Prostate gland (tissue), 2 donors: Measurements from ENCODE around the gene CCDC195. TPM values are rescaled to one million over a fixed set of nuclear protein-coding genes. Genes with fewer than 3 reads are reported as not detected.

Experiments used
- DNase-seq: peaks from one replicate; pipeline ENCODE4 v3.0.0-alpha.2; 2019; ENCODE audit warnings: low spot score
- H3K27ac ChIP-seq, 2 donors: fragments of 200-600 bp; sonication (generic); 2 replicates each; pipeline ENCODE4 v1.5.1; 2017 to 2019
- H3K27me3 ChIP-seq: fragments of 200-600 bp; sonication (generic); replicated peaks from 2 replicates; pipeline ENCODE4 v1.5.1; 2019; ENCODE audit not compliant: insufficient read depth
- H3K36me3 ChIP-seq, 2 donors: fragments of 200-600 bp; sonication (generic); 1 replicate in 1 of 2; 2 replicates in 1 of 2; pipeline versions ENCODE4 v1.5.1 to v1.8.1; 2017 to 2019
- H3K4me1 ChIP-seq: fragments of 200-600 bp; sonication (generic); replicated peaks from 2 replicates; pipeline ENCODE4 v1.5.1; 2019
- H3K4me3 ChIP-seq, 2 donors: fragments of 200-600 bp; sonication (generic); 2 replicates each; pipeline ENCODE4 v1.5.1; 2017 to 2019
- H3K9me3 ChIP-seq: fragments of 200-600 bp; sonication (generic); 2 replicates; pipeline ENCODE4 v1.5.1; 2017
- CTCF ChIP-seq, 4 experiments: fragments of 200-600 bp in 2 of 4; fragments of 450-650 bp in 2 of 4; sonication (generic) in 2 of 4; IDR thresholded peaks; 1 replicate in 3 of 4; 2 replicates in 1 of 4; pipeline ENCODE4 v1.5.1; 2016 to 2019; ENCODE audit warnings: antibody characterized with exemption in 4 of 4, mild to moderate bottlenecking in 2 of 4, moderate library complexity in 2 of 4
- POLR2A ChIP-seq: fragments of 450-650 bp; IDR thresholded peaks from one replicate; pipeline ENCODE4 v1.6.1; 2016; ENCODE audit warnings: antibody characterized with exemption, mild to moderate bottlenecking
- POLR2AphosphoS5 ChIP-seq: sonication (generic); formaldehyde crosslinking; IDR thresholded peaks from one replicate; pipeline ENCODE4 v1.6.1; 2017; ENCODE audit warnings: antibody characterized with exemption
- WGBS: methylation state at CpG from one replicate; pipeline ENCODE4 v1.1.5; 2018; 5-methylcytosine and 5-hydroxymethylcytosine counted together
- intact Hi-C: fragments of 100-400 bp; cut with DNase I; formaldehyde crosslinking; loops from one replicate; pipeline ENCODE4 v1.14.2; 2022
- total RNA-seq, 2 donors: library from RNA; depleted of rRNA; stranded (reverse); fragments of >200 nt; gene quantifications; one replicate each; pipeline ENCODE4 v1.1.0, GENCODE V29; 2016

Gene CCDC195
- total RNA-seq, 2 donors from 2014 or later: not detected

GRCh38 chr2:224722250-224722649 lies 6.1 kb upstream of the CCDC195 start:
- H3K4me3 ChIP-seq: no peak overlapping the region
- WGBS: 76% methylated on average over 3 of the region's 3 CpGs
- H3K27ac ChIP-seq: no peak overlapping the region
- no peaks in the 10 kb centered on the region for H3K9me3 ChIP-seq
- H3K4me1 ChIP-seq: no peaks in the 10 kb centered on the region
- DNase-seq: no peak
- no peaks in the 10 kb centered on the region for H3K27me3 ChIP-seq
- TF ChIP-seq CTCF (IDR thresholded peaks at IDR 0.05) (no peak), POLR2A (no peak), POLR2AphosphoS5 (no peak)
- H3K36me3 ChIP-seq: no peaks in the 10 kb centered on the region
- intact Hi-C loops: no loop called here

GRCh38 chr2:224716921-224717320 lies 756 bp upstream of the CCDC195 start:
- intact Hi-C loops: no loop called here
- H3K4me1 ChIP-seq: no peaks in the 10 kb centered on the region
- no peaks in the 10 kb centered on the region for H3K36me3 ChIP-seq
- no peak for TF ChIP-seq POLR2A
- no peaks in the 10 kb centered on the region for H3K27me3 ChIP-seq
- 56% methylated on average over 2 of the region's 2 CpGs for WGBS
- no peak overlapping the region for H3K27ac ChIP-seq
- no peak for DNase-seq
- H3K9me3 ChIP-seq: no peaks in the 10 kb centered on the region
- H3K4me3 ChIP-seq: no peak overlapping the region

- no peak for DNase-seq
- TF ChIP-seq POLR2A (no peak), POLR2AphosphoS5 (no peak), CTCF (IDR thresholded peaks at IDR 0.05) (no peak)
These were observed 4.1 kb downstream of the CCDC195 start for GRCh38 chr2:224711859-224712665.

GRCh38 chr2:224711381-224711780 lies 4.8 kb downstream of the CCDC195 start:
- no peaks in the 10 kb centered on the region for H3K4me1 ChIP-seq
- TF ChIP-seq POLR2AphosphoS5 (no peak), CTCF (IDR thresholded peaks at IDR 0.05) (no peak), POLR2A (no peak)
- intact Hi-C loops: no loop called here
- WGBS: 73% methylated on average over 3 of the region's 3 CpGs
- H3K4me3 ChIP-seq: no peak overlapping the region
- H3K27ac ChIP-seq: no peak overlapping the region
- H3K36me3 ChIP-seq: no peaks in the 10 kb centered on the region
- H3K9me3 ChIP-seq: no peaks in the 10 kb centered on the region
- DNase-seq: no peak
- no peaks in the 10 kb centered on the region for H3K27me3 ChIP-seq

More at GRCh38 chr2:224711859-224712665, 4.1 kb downstream of the CCDC195 start:
- 21% methylated on average over 10 of the region's 10 CpGs for WGBS
- Histone ChIP-seq H3K27ac (no peak overlapping the region), H3K4me3 (no peak overlapping the region), H3K36me3 (no peaks in the 10 kb centered on the region), H3K4me1 (no peaks in the 10 kb centered on the region), H3K9me3 (no peaks in the 10 kb centered on the region), H3K27me3 (no peaks in the 10 kb centered on the region)
- intact Hi-C loops: no loop called here

- 79% methylated on average over 3 of the region's 3 CpGs for WGBS
- no peaks in the 10 kb centered on the region for H3K9me3 ChIP-seq
These were observed 6.9 kb downstream of the CCDC195 start for GRCh38 chr2:224709301-224709700.

More at GRCh38 chr2:224709301-224709700, 6.9 kb downstream of the CCDC195 start:
- Histone ChIP-seq H3K27ac (no peak overlapping the region), H3K4me3 (no peak overlapping the region), H3K4me1 (no peaks in the 10 kb centered on the region), H3K27me3 (no peaks in the 10 kb centered on the region), H3K36me3 (no peaks in the 10 kb centered on the region)
- TF ChIP-seq POLR2A (no peak), CTCF (IDR thresholded peaks at IDR 0.05) (no peak), POLR2AphosphoS5 (no peak)
- no peak for DNase-seq
- intact Hi-C loops: no loop called here
